H54 (cell line): ENCODE results near the gene EML2.

Source experiments
- DNase-seq: peaks from one replicate; pipeline ENCODE4 v3.0.0; 2011; ENCODE audit warnings: low spot score, mixed read lengths; ENCODE audit not compliant: insufficient read length
- FAIRE-seq: peaks from 3 replicates; lab custom pipeline; 2011; peaks lifted over from hg19 to GRCh38; lab: Jason Lieb, UNC
- POLR2A ChIP-seq: IDR thresholded peaks from 2 replicates; pipeline ENCODE4 v1.6.1; 2011; ENCODE audit warnings: low read depth, mild to moderate bottlenecking, low read length

The EML2 gene

GRCh38 chr19:45578861-45579260, 60.3 kb downstream of the EML2 start:
- no peak for DNase-seq
- no peak for FAIRE-seq
- no peak for TF ChIP-seq POLR2A

GRCh38 chr19:45577111-45577905, 61.9 kb downstream of the EML2 start:
- FAIRE-seq: peak; percentile 82
- no peak for TF ChIP-seq POLR2A
- DNase-seq: peak; percentile 61

DNA sequence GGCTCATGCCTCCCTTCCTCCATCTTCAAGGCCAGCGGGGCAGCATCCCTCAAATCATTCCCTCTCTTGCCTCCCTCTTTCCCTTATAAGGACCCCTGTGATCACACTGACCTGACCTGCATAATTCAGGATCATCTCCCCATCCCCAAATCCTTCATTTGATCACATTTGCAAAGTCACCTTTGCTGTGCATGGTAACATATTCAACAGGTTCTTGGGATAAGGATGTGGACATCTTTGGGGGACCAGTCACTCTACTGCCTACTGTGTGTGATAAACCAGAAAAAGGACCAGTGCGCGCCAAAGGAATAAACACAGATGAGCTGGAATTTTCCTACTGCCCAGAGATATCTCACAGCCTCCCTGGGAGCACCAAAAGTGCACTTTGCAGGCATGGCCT, 62.5 kb downstream of the EML2 start:
- no peak for TF ChIP-seq POLR2A
- FAIRE-seq: no peak

GRCh38 chr19:45575216-45575615, 64.0 kb downstream of the EML2 start:
- no peak for TF ChIP-seq POLR2A
- DNase-seq: no peak
- FAIRE-seq: no peak

More for the DNA sequence above, 62.5 kb downstream of the EML2 start:
- DNase-seq: no peak

DNA sequence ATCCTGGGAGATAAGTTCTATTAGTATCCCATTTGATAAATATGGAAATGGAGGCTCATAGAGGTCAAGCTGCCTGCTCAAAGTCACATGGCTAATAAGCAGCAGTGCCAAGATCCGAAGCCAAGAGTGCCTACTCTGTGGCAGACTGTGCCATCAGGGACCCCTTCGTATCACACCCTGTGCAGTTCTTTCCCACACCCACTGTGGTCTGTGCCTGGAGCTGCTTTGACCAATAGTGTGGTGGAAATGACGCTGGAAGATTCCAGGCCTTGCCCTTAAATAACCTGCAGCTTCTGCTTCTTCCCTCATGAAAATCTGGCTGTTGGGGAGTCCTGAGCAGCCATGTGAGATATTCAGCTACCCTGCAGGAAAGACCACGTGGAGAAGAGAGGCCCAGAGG, 64.7 kb downstream of the EML2 start:
- TF ChIP-seq POLR2A: no peak
- FAIRE-seq: no peak
- no peak for DNase-seq

DNA sequence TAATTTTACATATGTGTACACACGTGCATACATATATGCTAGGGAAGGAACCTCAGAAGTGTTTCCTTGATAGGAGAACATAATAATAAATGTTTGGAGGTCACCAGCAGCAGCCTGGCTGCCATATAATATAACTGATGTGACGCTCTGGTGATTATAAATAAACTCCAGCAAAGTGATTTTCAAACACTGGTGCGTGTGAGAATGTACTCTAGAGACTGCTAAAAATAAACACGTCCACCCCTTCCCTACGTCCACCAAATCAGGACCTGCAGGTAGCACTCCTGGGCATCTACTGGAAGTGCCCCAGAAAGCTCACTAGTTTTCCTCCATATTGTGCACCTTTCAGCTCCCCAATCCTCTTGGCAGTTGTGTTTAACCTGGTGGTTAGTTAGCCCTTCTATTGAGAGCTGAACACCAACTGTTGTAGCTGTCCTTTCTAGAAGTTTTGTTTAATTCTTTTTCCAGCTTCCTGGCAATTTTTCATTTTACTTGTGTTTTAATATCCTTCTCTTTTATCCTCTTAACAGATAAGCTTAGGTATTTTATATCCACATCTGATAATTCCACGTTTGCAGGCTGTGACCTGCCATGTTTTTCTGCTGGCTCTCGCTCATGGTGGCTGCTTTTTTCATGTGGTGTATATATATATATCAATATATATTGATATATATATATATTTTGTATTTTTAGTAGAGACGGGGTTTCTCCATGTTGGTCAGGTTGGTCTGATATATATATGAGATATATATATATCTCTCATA, 67.6 kb downstream of the EML2 start:
- no peak for DNase-seq
- no peak for TF ChIP-seq POLR2A
- no peak for FAIRE-seq

DNA sequence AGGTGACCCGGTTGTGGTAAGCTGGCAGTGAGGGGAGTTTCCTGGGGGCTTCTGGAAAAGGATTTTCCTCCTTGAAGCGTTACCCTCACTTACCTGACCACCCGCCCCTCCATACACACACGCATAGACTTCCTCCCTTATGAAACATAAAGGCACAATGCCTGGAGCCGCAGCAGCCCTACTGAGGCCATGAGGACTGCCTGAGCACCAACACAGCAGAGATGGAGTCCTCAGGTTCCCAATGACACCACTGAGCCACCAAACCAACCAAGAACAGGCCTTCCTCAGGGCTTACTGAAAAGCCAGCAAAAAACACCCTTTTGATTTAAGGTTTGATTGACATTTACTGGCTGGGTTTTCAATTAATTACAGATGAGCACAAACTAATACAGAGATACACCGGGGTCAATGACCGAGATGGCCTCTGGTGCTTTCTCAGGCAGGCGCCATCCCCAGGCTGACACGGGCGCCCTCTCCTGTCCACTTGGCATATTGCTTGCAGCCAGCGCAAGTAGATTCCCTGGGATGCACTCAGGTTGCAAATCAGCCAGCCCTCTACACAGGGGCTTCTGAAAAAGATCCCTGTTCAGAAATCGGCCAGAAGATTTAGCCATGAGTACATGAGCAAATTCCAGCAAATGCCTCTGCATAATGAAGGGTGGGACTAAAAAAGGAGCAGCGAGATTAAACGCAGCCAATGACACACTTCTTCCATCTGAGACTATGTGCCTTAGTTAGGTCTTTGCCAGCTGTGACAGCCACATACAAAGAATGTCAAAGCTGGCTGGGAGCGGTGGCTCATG, 69.4 kb downstream of the EML2 start:
- DNase-seq (no peak), FAIRE-seq (no peak)
- no peak for TF ChIP-seq POLR2A

DNA sequence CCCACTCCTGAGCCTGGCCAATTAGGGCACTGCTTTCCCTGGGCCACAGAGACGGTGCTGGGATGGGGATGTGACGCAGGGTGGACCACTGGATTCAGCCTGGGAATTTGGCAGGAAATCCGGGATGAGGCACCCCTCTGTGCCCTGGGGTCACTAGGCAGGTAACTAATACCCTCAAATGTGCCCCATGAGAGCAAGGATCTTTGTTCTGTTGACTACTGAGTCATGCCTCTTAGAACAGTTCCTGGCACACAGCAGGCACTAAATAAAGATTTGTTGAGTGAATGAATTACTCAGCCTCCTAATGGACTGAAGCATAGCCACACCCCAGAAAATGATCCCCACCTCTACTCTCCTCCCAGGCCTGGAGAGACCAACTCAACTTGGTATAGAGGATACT, 70.5 kb downstream of the EML2 start:
- TF ChIP-seq POLR2A: no peak
- FAIRE-seq: peak; percentile 20
- DNase-seq: no peak

DNA sequence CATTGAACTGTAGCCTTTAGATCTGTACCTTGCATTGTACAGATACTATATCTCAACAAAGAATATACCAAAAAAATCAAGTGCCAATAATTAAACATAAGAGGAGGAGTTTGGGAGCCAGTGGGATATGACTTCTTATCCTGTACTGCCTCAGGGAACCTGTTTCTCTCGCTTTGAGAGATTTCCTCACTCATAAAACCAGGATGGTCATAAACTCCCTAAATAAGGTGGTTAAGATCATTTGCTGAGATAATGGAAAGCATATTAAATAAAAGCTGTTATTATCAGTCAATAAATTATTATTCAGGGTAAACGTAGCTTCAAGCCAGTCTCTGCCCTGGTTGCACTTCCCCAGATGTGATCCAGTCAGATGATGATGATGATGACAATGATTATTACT, 71.6 kb downstream of the EML2 start:
- FAIRE-seq: no peak
- DNase-seq: no peak
- TF ChIP-seq POLR2A: no peak

DNA sequence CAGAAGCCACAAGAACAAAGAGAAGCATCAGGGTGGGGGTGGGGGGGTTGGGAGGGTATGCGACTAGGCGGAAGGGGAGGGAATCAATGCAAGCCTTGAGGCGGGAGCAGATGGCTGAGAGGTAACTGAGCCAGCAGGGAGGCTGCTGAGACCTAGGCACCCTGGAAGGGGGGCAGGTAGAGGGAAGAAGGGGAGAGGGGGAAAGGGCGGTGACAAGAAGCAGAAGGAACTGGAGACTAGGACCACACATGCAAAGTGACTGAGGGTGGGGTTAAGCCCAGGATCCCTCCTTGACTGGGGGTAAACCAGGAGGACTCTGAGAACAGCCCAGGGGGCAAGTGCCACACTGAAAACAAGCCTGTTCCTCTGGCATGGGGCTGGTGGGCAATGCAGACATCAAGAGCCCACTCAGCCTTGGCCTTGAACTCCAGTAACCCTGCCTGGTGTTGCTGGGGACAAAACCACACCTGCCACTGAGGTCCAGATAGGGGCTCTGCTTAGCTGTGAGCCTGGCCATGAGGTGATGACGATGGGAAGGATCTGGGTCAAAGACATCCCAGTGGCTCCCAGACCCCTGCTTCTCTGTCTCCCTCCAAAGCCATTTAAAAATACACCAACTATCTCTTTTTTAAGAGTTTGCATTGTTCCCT, 74.9 kb downstream of the EML2 start:
- FAIRE-seq: no peak
- no peak for TF ChIP-seq POLR2A
- no peak for DNase-seq

- DNase-seq: no peak
- FAIRE-seq: no peak
- no peak for TF ChIP-seq POLR2A
Observed at GRCh38 chr19:45560686-45561085, 78.5 kb downstream of the EML2 start.

- DNase-seq (no peak), FAIRE-seq (no peak)
Observed at GRCh38 chr19:45560038-45560437, 79.2 kb downstream of the EML2 start.

More at GRCh38 chr19:45560038-45560437, 79.2 kb downstream of the EML2 start:
- no peak for TF ChIP-seq POLR2A
